ENCODE measurements around the gene RNF157. TPM values are rescaled to one million over a fixed set of nuclear protein-coding genes. Genes with fewer than 3 reads are reported as not detected.

Gene RNF157
- total RNA-seq, 1 donor from 2014 or later = 17.5 TPM

- no peak for DNase-seq
These were observed 100.3 kb downstream of the RNF157 start for GRCh38 chr17:76139801-76140660.

GRCh38 chr17:76138896-76139752, 101.2 kb downstream of the RNF157 start:
- no peak for DNase-seq

- peak; percentile 35 for DNase-seq
These were observed 101.9 kb downstream of the RNF157 start for GRCh38 chr17:76138234-76138895.

GRCh38 chr17:76137351-76138233, 102.7 kb downstream of the RNF157 start:
- DNase-seq = no peak

- DNase-seq = no peak
These were observed 103.3 kb downstream of the RNF157 start for GRCh38 chr17:76137001-76137350.

GRCh38 chr17:76136276-76137000, 103.9 kb downstream of the RNF157 start:
- no peak for DNase-seq

GRCh38 chr17:76135810-76136188, 104.5 kb downstream of the RNF157 start:
- DNase-seq = no peak

- no peak for DNase-seq
These were observed 105.1 kb downstream of the RNF157 start for GRCh38 chr17:76134911-76135809.

DNA sequence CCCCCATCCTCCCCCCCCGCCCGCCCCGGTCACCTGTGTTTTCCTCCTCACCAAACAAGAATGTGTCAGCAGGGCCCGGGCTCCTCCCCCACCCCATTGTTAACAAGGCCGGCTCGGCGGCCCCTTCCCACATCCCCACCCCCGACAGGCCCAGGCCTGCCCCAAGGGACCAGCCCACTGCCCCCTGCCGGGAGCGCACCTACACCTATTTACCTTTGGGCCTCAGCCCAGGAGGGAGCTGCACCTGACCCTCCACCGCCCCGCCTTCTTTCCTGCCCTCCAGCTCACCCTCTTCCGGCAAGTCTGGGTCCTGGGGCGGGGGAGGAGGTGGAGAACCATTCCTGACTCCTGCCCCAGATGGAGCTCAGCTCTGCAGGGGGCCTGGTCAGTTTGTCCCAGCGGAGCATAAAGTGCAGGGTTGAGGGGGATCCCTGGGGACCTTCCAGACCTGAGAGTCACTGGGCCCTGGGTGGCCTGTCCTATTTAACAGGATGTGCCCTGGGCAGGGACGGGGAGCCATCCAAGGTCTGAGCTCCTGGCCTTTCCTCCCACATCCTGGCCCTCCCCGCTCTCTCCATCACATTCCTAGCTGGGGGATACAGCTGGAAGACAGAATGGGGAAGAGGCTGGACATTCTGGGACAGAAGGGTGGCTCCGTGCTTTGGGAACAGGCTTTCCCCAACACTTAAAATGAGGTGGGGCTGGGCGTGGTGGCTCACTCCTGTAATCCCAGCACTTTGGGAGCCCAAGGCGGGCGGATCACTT, 107.5 kb downstream of the RNF157 start:
- DNase-seq = no peak

DNA sequence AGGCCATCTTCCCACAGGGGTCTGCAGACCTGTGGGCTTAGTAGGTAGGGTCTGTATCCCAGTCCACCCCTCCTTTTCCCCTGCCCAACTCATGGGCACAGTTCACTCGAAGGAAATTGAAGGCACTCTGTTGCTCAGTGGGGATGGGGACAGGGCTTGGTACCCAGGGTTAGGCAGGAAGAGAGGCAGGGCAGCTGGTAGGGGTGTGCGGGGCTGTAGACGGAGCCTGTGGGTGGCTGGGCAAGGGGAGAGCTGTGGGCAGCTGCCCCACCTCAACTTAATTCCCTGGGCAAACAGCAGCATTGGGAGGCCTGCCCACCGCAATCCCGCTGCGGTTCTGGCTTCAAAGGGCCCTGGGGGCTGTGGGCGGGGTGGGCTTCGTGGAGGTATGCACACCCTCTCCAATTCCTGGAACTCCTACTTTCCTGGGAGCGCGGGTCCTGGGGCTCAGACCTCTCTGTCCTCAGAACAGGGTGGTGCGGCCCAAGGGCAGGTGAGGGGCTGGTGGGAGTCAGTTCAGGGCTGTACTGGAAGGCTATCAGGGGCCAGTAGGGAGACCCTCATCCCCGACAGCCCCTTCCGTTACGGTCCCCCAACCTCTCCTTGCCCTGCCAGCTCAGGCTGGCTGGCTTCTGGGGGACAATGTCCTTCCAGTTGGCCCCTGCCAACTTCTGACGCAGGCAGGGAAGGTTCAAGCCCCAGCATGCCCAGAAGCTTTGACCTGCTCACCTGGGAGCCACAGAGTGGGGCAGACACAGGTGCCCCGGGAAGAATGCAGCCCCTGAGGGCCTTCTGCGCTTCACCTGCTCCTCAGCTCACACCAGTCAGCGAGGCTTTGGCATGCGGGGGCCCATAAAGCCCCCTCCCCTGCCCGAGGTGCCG, 108.4 kb downstream of the RNF157 start:
- no peak for DNase-seq

- DNase-seq = no peak
These were observed 109.1 kb downstream of the RNF157 start for GRCh38 chr17:76131051-76131691.

- no peak for DNase-seq
These were observed 109.8 kb downstream of the RNF157 start for GRCh38 chr17:76130473-76130872.

DNA sequence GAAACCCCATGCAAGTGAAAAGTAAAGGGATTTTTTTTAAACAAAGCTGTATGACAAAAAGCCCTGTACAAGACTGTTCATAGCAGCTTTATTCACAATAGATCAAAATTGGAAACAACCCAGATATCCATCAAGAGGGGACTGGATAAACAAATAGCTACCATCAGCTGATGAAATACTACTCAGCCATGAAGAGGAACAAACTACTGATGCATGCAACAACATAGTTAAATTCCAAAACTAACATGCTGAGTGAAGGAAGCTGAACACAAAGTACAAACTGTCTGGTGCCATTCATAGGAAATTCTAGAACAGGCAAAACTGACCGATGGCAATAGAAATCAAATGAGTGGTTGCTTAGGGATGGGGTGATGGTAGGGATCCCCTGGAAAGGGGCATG, 114.4 kb downstream of the RNF157 start:
- no peak for DNase-seq

DNA sequence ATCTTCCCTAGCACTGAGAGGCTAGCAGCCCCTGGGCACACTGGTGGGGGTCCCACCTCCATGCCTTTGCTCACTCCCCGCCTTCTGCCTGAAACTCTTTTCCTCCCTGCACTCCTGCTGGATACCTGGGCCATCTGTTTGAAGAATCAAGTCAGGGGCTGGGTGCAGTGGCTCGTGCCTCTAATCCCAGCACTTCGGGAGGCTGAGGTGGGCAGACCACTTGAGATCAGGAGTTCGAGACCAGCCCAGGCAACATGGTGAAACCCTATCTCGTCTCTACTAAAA, 115.0 kb downstream of the RNF157 start:
- no peak for DNase-seq

- no peak for DNase-seq
These were observed 115.5 kb downstream of the RNF157 start for GRCh38 chr17:76124582-76125390.

DNA sequence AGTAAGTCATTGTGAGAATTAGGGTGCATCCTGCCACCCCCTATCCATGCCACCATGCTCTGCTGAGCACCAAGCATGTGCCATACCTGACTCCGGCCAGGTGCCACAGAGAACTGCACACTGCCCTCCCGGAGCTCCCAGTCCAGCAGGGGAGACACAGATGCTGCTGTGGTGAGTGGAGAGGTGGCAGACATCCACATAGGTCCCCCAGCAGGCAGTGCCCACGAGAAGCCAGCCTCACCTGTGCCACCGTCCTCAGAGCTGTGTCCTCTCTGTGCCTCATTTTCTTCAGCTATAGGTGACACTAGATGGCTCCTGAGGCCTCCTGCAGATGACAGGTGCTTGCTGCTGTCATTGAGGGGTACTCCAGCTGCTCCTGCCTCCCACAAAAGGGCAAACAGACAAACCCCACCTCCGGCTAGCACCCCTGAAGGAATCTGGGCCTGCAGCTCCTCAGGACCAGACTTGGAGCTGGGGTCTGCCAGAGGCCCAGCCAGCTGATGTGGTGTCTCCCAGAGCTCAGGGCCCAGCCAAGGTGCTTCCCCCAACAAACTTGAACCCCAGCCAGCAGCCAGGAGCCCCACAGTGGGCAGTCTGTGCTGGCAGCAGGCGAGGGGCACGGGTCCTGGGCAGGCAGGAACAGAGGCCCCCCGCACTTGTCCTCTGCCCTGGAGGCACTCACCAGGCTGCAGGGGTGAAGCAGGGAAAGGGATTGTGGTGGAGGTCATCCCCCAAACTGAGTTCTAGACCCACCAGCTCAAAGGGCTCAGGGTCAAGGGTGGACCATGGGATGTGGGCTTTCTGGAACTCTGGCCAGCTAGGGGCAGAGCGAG, 116.3 kb downstream of the RNF157 start:
- DNase-seq = no peak

Measured in occipital lobe (tissue), 2 donors.